ENCODE measurements around the gene UTRN. TPM values are rescaled to one million over a fixed set of nuclear protein-coding genes. Genes with fewer than 3 reads are reported as not detected.

The UTRN gene
- total and polyA plus RNA-seq, 12 donors, result 11.4 to 109 (median 84.4) TPM

DNA sequence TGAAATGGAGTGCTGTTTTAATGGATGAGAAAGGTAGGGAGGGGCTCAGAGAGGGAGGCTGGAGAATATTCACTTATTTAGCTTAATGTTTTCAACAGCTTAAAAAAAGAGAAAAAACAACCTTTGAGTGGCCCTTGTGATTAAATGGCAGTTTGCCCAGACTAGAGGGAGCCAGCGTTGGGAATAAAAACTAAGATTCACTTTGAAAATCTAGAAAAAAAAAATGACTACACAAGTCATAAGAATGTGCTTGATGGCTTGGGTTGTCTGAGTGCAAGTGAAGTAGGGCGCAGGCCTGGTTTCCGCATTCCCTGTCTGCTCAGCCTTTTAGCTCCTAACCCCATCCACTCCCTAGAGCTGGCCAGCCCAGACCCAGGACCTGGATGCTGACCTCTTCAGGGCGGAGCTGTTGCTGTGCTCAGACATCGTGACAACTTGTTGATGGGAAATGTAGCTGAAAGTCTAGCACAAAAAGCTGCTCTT lies 28.9 kb downstream of the UTRN start:
- intact Hi-C loops (cut with DNase I), result no loop called here
- WGBS, 2 donors, result 22 to 23% methylated on average over 5 of the region's 5 CpGs
- ATAC-seq, result peak; percentile 86 to 96 (median 93)
- H3K27ac ChIP-seq, result peak overlapping the region; percentile 10 to 82 (median 57)
- H3K36me3 ChIP-seq, result peaks cover 0 to 12% (median 2%) of the 10 kb centered on the region in 9 donors
- no peak overlapping the region for H3K4me3 ChIP-seq
- peaks cover 8 to 84% (median 64%) of the 10 kb centered on the region in 9 donors for H3K4me1 ChIP-seq
- TF ChIP-seq CTCF (IDR thresholded peaks at IDR 0.05), result peak in 1 of 9 donors; percentile 3
- H3K9me3 ChIP-seq, result no peaks in the 10 kb centered on the region
- H3K27me3 ChIP-seq, result no peaks in the 10 kb centered on the region
- peak; percentile 65 to 74 for DNase-seq

DNA sequence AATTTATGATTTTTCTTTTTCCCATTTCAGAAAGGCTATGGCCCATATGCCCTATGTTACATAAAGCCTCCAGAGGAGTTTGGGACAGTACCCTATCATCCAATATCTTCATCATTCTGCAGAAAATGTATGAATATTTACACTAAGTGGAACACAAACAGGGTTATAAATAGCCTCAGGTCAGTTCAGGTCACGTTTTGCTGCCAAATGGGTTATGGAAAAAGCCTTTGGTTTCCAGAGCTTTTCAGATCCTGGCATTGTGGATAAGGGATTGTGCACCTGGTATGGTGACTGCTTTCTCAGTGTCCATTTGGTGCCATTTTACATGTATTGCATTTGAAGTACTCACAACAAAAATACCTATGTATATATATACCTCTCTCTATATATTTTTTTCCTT lies 29.4 kb downstream of the UTRN start:
- TF ChIP-seq CTCF (IDR thresholded peaks at IDR 0.05), result no peak
- peak overlapping the region; percentile 10 to 82 (median 57) for H3K27ac ChIP-seq
- H3K4me3 ChIP-seq, result no peak overlapping the region
- peaks cover 8 to 87% (median 68%) of the 10 kb centered on the region in 9 donors for H3K4me1 ChIP-seq
- no peaks in the 10 kb centered on the region for H3K9me3 ChIP-seq
- peaks cover 0 to 7% (median 0%) of the 10 kb centered on the region in 9 donors for H3K36me3 ChIP-seq
- 15 to 30% methylated on average over 1 of the region's 1 CpG for WGBS, 2 donors
- ATAC-seq (peak; percentile 10 to 62 (median 36)), DNase-seq (peak in 1 of 2 donors; percentile 26)
- no peaks in the 10 kb centered on the region for H3K27me3 ChIP-seq
- intact Hi-C loops (cut with DNase I), result no loop called here

GRCh38 chr6:144315226-144315980 lies 30.3 kb downstream of the UTRN start:
- peak overlapping the region in 1 of 10 donors; percentile 10 for H3K4me3 ChIP-seq
- 47 to 58% methylated on average over 16 of the region's 16 CpGs for WGBS, 2 donors
- peaks cover 8 to 95% (median 70%) of the 10 kb centered on the region in 9 donors for H3K4me1 ChIP-seq
- intact Hi-C loops (cut with DNase I), result no loop called here
- ATAC-seq (peak in 6 of 8 donors; percentile 21 to 79 (median 42)), DNase-seq (peak in 1 of 2 donors; percentile 21)
- no peaks in the 10 kb centered on the region for H3K9me3 ChIP-seq
- TF ChIP-seq CTCF (IDR thresholded peaks at IDR 0.05), result no peak
- H3K36me3 ChIP-seq, result no peaks in the 10 kb centered on the region
- H3K27ac ChIP-seq, result peak overlapping the region in 9 of 10 donors; percentile 2 to 82 (median 57)
- no peaks in the 10 kb centered on the region for H3K27me3 ChIP-seq

DNA sequence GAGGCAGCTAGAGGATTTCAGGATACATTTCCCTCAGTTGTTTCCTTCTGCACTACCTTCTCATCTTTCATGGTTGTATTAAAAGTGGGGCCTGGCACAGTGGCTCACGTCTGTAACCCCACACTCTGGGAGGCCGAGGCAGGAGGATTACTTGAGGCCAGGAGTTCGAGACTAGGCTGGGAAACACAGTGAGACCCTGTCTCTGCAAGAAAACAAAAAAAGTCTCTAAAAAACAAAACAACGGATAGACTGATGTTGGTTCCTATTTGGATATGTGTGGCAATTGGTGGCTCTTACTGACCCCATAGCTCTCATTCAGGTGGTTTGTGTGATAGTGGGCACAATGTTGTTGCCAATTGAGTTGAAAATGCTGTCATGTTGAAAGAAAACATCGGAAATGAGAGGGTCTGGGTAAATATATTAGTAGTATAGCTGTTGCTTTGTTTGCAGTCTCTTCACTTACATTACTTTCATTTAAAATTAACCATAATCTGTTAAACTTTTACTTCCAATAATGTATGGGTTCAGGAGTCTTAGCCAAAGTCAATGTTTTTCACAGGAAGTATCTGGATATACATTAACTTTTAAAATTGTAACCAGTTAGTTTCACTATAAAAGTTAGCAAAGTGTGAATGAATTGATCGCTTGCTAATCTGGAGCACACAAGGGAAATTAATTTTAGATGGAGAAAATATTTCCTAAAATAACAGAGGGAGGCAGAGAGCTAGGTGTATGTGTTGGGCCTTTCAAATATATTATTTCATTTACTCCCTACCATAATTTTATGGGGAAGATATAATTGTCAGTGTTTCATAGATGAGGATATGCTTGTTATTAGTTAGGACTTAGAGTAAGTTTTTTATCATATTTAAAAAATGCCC lies 31.1 kb downstream of the UTRN start:
- intact Hi-C loops (cut with DNase I), result no loop called here
- peak overlapping the region in 5 of 10 donors; percentile 56 to 82 (median 63) for H3K27ac ChIP-seq
- no peaks in the 10 kb centered on the region for H3K27me3 ChIP-seq
- H3K4me1 ChIP-seq, result peaks cover 8 to 95% (median 68%) of the 10 kb centered on the region in 9 donors
- no peaks in the 10 kb centered on the region for H3K9me3 ChIP-seq
- H3K36me3 ChIP-seq, result no peaks in the 10 kb centered on the region
- WGBS, 2 donors, result 93 to 96% methylated on average over 6 of the region's 6 CpGs
- no peak for TF ChIP-seq CTCF (IDR thresholded peaks at IDR 0.05)
- ATAC-seq (no peak), DNase-seq (no peak)
- peak overlapping the region in 1 of 10 donors; percentile 10 for H3K4me3 ChIP-seq
